Erythroblast (primary cell): ENCODE results near the gene ARL1.
"Not testable (repeated sequence)": the region's sequence is repeated elsewhere in the genome, so short reads cannot be mapped to it uniquely, and the experiment has no call there.

ENCODE experiments used
- DNase-seq, 2 experiments: peaks; one replicate each; lab custom pipeline; 2025; lab: John Stamatoyannopoulos, UW
- GATA1 ChIP-seq: IDR thresholded peaks from 2 replicates; pipeline ENCODE4 v1.6.1; 2011; ENCODE audit warnings: low read depth, mild to moderate bottlenecking, control low read depth, low read length, moderate library complexity
- POLR2A ChIP-seq: IDR thresholded peaks from 2 replicates; pipeline ENCODE4 v1.6.1; 2011; ENCODE audit warnings: mild to moderate bottlenecking, low read length

Gene ARL1

GRCh38 chr12:101407436-101408345 is at the start of gene ARL1:
Gene ARL1, minus strand, starts transcription at chr12:101407772. Its CDS starts 127 bp downstream, at chr12:101407645.
- DNase-seq: peak; percentile 93 to 95
- TF ChIP-seq POLR2A (peak; percentile 86), GATA1 (no peak)

- no peak for TF ChIP-seq GATA1
- TF ChIP-seq POLR2A: no peak
- DNase-seq: no peak
These were observed 48.1 kb upstream of the ARL1 start for GRCh38 chr12:101455685-101456084.

- TF ChIP-seq POLR2A (no peak), GATA1 (no peak)
- no peak for DNase-seq
These were observed 34.1 kb upstream of the ARL1 start for GRCh38 chr12:101441461-101442224.

- no peak for DNase-seq
- TF ChIP-seq GATA1 (no peak), POLR2A (no peak)
These were observed 31.7 kb upstream of the ARL1 start for GRCh38 chr12:101439236-101439635.

DNA sequence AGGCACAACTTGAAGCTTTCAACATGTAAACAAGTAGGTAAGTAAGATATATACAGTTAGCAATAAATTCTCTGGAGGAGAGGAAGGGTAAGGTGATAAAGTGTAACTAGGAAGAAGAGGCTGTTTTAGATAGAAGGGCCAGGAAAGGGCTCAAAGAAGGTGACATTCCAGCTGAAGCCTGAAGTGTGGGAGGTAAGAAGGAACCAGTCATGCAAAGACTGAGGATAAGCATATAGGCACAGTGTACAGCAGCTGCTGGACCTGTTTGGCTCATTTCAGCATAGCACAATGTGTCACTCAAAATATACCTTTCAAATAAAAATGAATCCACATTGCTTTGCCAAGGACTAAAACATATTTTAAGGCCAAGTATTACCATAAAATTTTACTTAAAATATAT is 28.6 kb upstream of the ARL1 start:
- no peak for TF ChIP-seq POLR2A
- TF ChIP-seq GATA1: no peak
- peak in 1 of 2 experiments; percentile 1 for DNase-seq

DNA sequence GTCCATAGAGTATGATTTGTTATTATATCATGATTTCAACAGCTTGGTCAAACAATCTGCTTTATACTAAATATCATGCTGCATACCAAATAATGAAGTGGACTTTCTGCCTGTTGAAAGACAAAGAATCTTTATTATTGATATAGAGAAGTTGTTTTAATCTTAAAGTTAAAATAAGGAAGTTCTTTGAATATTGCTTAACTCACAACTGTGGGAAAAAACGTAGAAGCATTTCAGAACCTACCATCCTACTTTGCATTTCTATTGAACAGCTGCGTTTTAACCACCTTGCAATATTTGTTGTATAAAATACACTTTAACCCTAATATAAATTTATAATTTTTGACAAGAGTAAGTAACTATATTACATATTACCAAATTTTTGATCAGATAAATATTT is 22.9 kb upstream of the ARL1 start:
- TF ChIP-seq POLR2A (no peak), GATA1 (no peak)
- no peak for DNase-seq

GRCh38 chr12:101424620-101425019 is 17.0 kb upstream of the ARL1 start:
- TF ChIP-seq GATA1: no peak
- TF ChIP-seq POLR2A: no peak
- DNase-seq: no peak

GRCh38 chr12:101422066-101422465 is 14.5 kb upstream of the ARL1 start:
- DNase-seq: not testable (repeated sequence)

- no peak for DNase-seq
- no peak for TF ChIP-seq GATA1
- TF ChIP-seq POLR2A: no peak
These were observed 7.7 kb upstream of the ARL1 start for GRCh38 chr12:101415228-101415627.

- TF ChIP-seq POLR2A: no peak
- TF ChIP-seq GATA1: no peak
- peak; percentile 58 to 68 for DNase-seq
These were observed 7.1 kb upstream of the ARL1 start for GRCh38 chr12:101414533-101415119.

GRCh38 chr12:101410169-101410568 is 2.6 kb upstream of the ARL1 start:
- DNase-seq: not testable (repeated sequence)

GRCh38 chr12:101407049-101407435 is 530 bp downstream of the ARL1 start:
- no peak for DNase-seq

GRCh38 chr12:101391181-101391580 is 16.4 kb downstream of the ARL1 start:
- DNase-seq: not testable (repeated sequence)

More at GRCh38 chr12:101407049-101407435, 530 bp downstream of the ARL1 start:
- no peak for TF ChIP-seq POLR2A
- TF ChIP-seq GATA1: no peak

DNA sequence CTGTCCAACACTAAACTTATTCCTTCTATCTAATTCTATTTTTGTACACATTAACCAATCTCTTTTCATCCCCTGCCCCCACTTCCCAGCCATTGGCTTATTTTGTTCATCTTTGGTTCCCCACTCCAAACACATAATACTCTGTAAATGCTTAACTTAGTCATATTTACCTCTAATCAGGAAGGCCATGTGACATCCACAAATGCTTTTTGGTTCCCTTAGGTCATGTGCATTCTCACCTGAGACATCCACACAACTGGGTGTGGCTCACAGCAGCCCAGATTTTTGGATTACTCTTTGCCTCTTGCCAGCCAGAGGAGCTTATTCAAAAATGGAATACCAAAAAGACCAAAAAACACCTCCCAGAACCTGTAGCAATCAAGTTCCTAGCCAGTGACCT is 28.4 kb downstream of the ARL1 start:
- TF ChIP-seq POLR2A: no peak
- no peak for TF ChIP-seq GATA1
- DNase-seq: no peak
